Activated T-cell treated with anti-CD3 and anti-CD28 coated beads, Interleukin-2, amount 50 U/mL, for 4 hours (primary cell): ENCODE data around the gene SGTA. TPM values are rescaled to one million over a fixed set of nuclear protein-coding genes. Genes with fewer than 3 reads are reported as not detected.
"Not testable (repeated sequence)": the region's sequence is repeated elsewhere in the genome, so short reads cannot be mapped to it uniquely, and the experiment has no call there.

Experiments used
- ATAC-seq, 2 donors: fragments of 200-7000 bp; cut with Tn5 transposase; one replicate each; pipeline ENCODE4 v1.10.0; 2021
- DNase-seq: peaks from one replicate; pipeline ENCODE4 v3.0.0-alpha.2; 2020
- H3K27me3 Mint-ChIP-seq: one replicate; pipeline ENCODE4 v1.8.0; 2021; ENCODE audit warnings: low read depth, mixed read lengths
- H3K36me3 Mint-ChIP-seq: one replicate; pipeline ENCODE4 v1.8.0; 2022; ENCODE audit warnings: mixed read lengths; ENCODE audit not compliant: insufficient read depth
- H3K4me1 Mint-ChIP-seq: one replicate; pipeline ENCODE4 v1.8.0; 2021; ENCODE audit warnings: low read depth, mixed read lengths
- H3K4me3 Mint-ChIP-seq: one replicate; pipeline ENCODE4 v1.8.0; 2021; ENCODE audit warnings: mild to moderate bottlenecking, moderate library complexity, mixed read lengths
- H3K9me3 Mint-ChIP-seq: one replicate; pipeline ENCODE4 v1.8.0; 2021; ENCODE audit warnings: mixed read lengths
- total RNA-seq, 3 donors: library from RNA; stranded (reverse); gene quantifications; one replicate each; pipeline ENCODE4 v1.2.1, GENCODE V29; 2021

The SGTA gene
- total RNA-seq, 3 donors from 2014 or later: 99.3 to 107 (median 102) TPM

- H3K27me3 Mint-ChIP-seq: peaks cover 28% of the 10 kb centered on the region
Observed at GRCh38 chr19:2717638-2718541, 65.2 kb downstream of the SGTA start.

GRCh38 chr19:2716722-2717637 is 66.1 kb downstream of the SGTA start:
- ATAC-seq (no peak), DNase-seq (no peak)
- no peak overlapping the region for H3K4me3 Mint-ChIP-seq
- H3K27me3 Mint-ChIP-seq: peaks cover 23% of the 10 kb centered on the region
- H3K9me3 Mint-ChIP-seq: peaks cover 11% of the 10 kb centered on the region
- peaks cover 9% of the 10 kb centered on the region for H3K4me1 Mint-ChIP-seq
- peaks cover 2% of the 10 kb centered on the region for H3K36me3 Mint-ChIP-seq

More at GRCh38 chr19:2717638-2718541, 65.2 kb downstream of the SGTA start:
- H3K9me3 Mint-ChIP-seq: peaks cover 11% of the 10 kb centered on the region
- no peak overlapping the region for H3K4me3 Mint-ChIP-seq
- ATAC-seq (no peak), DNase-seq (no peak)
- peaks cover 2% of the 10 kb centered on the region for H3K36me3 Mint-ChIP-seq
- H3K4me1 Mint-ChIP-seq: peaks cover 7% of the 10 kb centered on the region

GRCh38 chr19:2716275-2716650 is 66.8 kb downstream of the SGTA start:
- no peak for DNase-seq
- no peak for ATAC-seq
- peaks cover 2% of the 10 kb centered on the region for H3K36me3 Mint-ChIP-seq
- H3K9me3 Mint-ChIP-seq: peaks cover 11% of the 10 kb centered on the region
- H3K4me3 Mint-ChIP-seq: no peak overlapping the region
- H3K4me1 Mint-ChIP-seq: peaks cover 7% of the 10 kb centered on the region
- peaks cover 21% of the 10 kb centered on the region for H3K27me3 Mint-ChIP-seq

- no peak overlapping the region for H3K4me3 Mint-ChIP-seq
- peaks cover 22% of the 10 kb centered on the region for H3K27me3 Mint-ChIP-seq
- H3K4me1 Mint-ChIP-seq: peaks cover 7% of the 10 kb centered on the region
- H3K9me3 Mint-ChIP-seq: peaks cover 11% of the 10 kb centered on the region
- H3K36me3 Mint-ChIP-seq: peaks cover 2% of the 10 kb centered on the region
- no peak for ATAC-seq
- DNase-seq: no peak
Observed at GRCh38 chr19:2715470-2716274, 67.4 kb downstream of the SGTA start.

- H3K27me3 Mint-ChIP-seq: peaks cover 21% of the 10 kb centered on the region
- H3K36me3 Mint-ChIP-seq: peaks cover 2% of the 10 kb centered on the region
- peaks cover 7% of the 10 kb centered on the region for H3K4me1 Mint-ChIP-seq
- DNase-seq: no peak
- H3K9me3 Mint-ChIP-seq: peaks cover 11% of the 10 kb centered on the region
- ATAC-seq: no peak
- H3K4me3 Mint-ChIP-seq: no peak overlapping the region
Observed at GRCh38 chr19:2714531-2715269, 68.4 kb downstream of the SGTA start.

- H3K27me3 Mint-ChIP-seq: peaks cover 17% of the 10 kb centered on the region
- H3K9me3 Mint-ChIP-seq: peaks cover 11% of the 10 kb centered on the region
- not testable (repeated sequence) for ATAC-seq, DNase-seq, H3K4me3 Mint-ChIP-seq, H3K36me3 Mint-ChIP-seq, H3K4me1 Mint-ChIP-seq
Observed at GRCh38 chr19:2714102-2714501, 69.0 kb downstream of the SGTA start.

GRCh38 chr19:2713170-2713569 is 69.9 kb downstream of the SGTA start:
- H3K4me3 Mint-ChIP-seq, DNase-seq, ATAC-seq, H3K4me1 Mint-ChIP-seq, H3K36me3 Mint-ChIP-seq: not testable (repeated sequence)
- Mint-ChIP-seq H3K9me3 (peaks cover 11% of the 10 kb centered on the region), H3K27me3 (peaks cover 11% of the 10 kb centered on the region)

GRCh38 chr19:2711875-2712205 is 71.2 kb downstream of the SGTA start:
- no peak overlapping the region for H3K4me3 Mint-ChIP-seq
- no peak for DNase-seq

GRCh38 chr19:2711172-2711874 is 71.8 kb downstream of the SGTA start:
- DNase-seq: no peak
- H3K9me3 Mint-ChIP-seq: peaks cover 11% of the 10 kb centered on the region
- peaks cover 2% of the 10 kb centered on the region for H3K36me3 Mint-ChIP-seq
- no peak for ATAC-seq
- H3K4me1 Mint-ChIP-seq: peaks cover 6% of the 10 kb centered on the region
- peaks cover 11% of the 10 kb centered on the region for H3K27me3 Mint-ChIP-seq
- H3K4me3 Mint-ChIP-seq: no peak overlapping the region

More at GRCh38 chr19:2711875-2712205, 71.2 kb downstream of the SGTA start:
- peaks cover 2% of the 10 kb centered on the region for H3K36me3 Mint-ChIP-seq
- H3K27me3 Mint-ChIP-seq: peaks cover 11% of the 10 kb centered on the region
- no peak for ATAC-seq
- peaks cover 11% of the 10 kb centered on the region for H3K9me3 Mint-ChIP-seq
- peaks cover 6% of the 10 kb centered on the region for H3K4me1 Mint-ChIP-seq

GRCh38 chr19:2706251-2706650 is 76.8 kb downstream of the SGTA start:
- DNase-seq (no peak), ATAC-seq (no peak)
- Mint-ChIP-seq H3K4me1 (peaks cover 8% of the 10 kb centered on the region), H3K9me3 (no peaks in the 10 kb centered on the region), H3K27me3 (peaks cover 5% of the 10 kb centered on the region), H3K36me3 (no peaks in the 10 kb centered on the region), H3K4me3 (no peak overlapping the region)
